Activated CD4-positive, alpha-beta memory T cell treated with anti-CD3 and anti-CD28 coated beads for 36 hours (primary cell): ENCODE data around the gene ARL11. TPM values are rescaled to one million over a fixed set of nuclear protein-coding genes. Genes with fewer than 3 reads are reported as not detected.

Experiments used
- CTCF ChIA-PET: fragments of 350-600 bp; sonication (Branson Sonifier 250); formaldehyde crosslinking; loops from one replicate; lab custom pipeline; 2021; ENCODE audit warnings: antibody characterized with exemption, inconsistent platforms; lab: Charles Lee
- POLR2A ChIA-PET: fragments of 350-600 bp; sonication (Branson Sonifier 250); formaldehyde crosslinking; loops from one replicate; lab custom pipeline; 2021; ENCODE audit warnings: antibody characterized with exemption; lab: Charles Lee
- DNase-seq: peaks from one replicate; pipeline ENCODE4 v3.0.0-alpha.2; 2020
- H3K27ac Mint-ChIP-seq: one replicate; pipeline ENCODE4 v1.8.0; 2021; ENCODE audit warnings: mixed read lengths
- H3K27me3 Mint-ChIP-seq: one replicate; pipeline ENCODE4 v1.8.0; 2021; ENCODE audit warnings: mixed read lengths
- H3K36me3 Mint-ChIP-seq: one replicate; pipeline ENCODE4 v1.8.0; 2021; ENCODE audit warnings: mixed read lengths
- H3K4me1 Mint-ChIP-seq: one replicate; pipeline ENCODE4 v1.8.0; 2021; ENCODE audit warnings: low read depth, mixed read lengths
- H3K4me3 Mint-ChIP-seq: one replicate; pipeline ENCODE4 v1.8.0; 2021; ENCODE audit warnings: mild to moderate bottlenecking, mixed read lengths
- H3K9me3 Mint-ChIP-seq: one replicate; pipeline ENCODE4 v1.8.0; 2021; ENCODE audit warnings: mixed read lengths
- intact Hi-C: fragments of 100-400 bp; cut with micrococcal nuclease; formaldehyde crosslinking; loops from one replicate; pipeline ENCODE4 v1.15.1; 2023
- total RNA-seq, 2 experiments: library from RNA; stranded (reverse); gene quantifications; one replicate each; pipeline ENCODE4 v1.2.3, GENCODE V29; 2021

Gene ARL11
- total RNA-seq, 2 experiments from 2014 or later: 0.33 to 0.34 TPM

GRCh38 chr13:49681842-49682435, 53.6 kb downstream of the ARL11 start:
- ChIA-PET CTCF (interaction anchor here (0.8 kb wide), 1 partner anchor 254 kb away, joined by 3 read pairs; the partner anchor contains the start of gene SPRYD7), POLR2A (no interaction called here)
- H3K36me3 Mint-ChIP-seq: peaks cover 12% of the 10 kb centered on the region
- intact Hi-C loops: loop anchor here (5.0 kb wide), 1 partner anchor 165 kb away; no protein-coding TSS in a partner anchor
- peaks cover 26% of the 10 kb centered on the region for H3K4me1 Mint-ChIP-seq
- no peaks in the 10 kb centered on the region for H3K27me3 Mint-ChIP-seq
- H3K27ac Mint-ChIP-seq: no peak overlapping the region
- no peaks in the 10 kb centered on the region for H3K9me3 Mint-ChIP-seq
- DNase-seq: no peak
- no peak overlapping the region for H3K4me3 Mint-ChIP-seq

Other genes starting within 250 kb of the ARL11 start
- gene CAB39L, start 184.4 kb upstream of the ARL11 start, total RNA-seq: 1 to 10 TPM; 5.6 to 6.3 TPM
- 10 to 100 TPM; 13.9 to 15.9 TPM for gene SETDB2, start 184.2 kb upstream of the ARL11 start, total RNA-seq
- 10 to 100 TPM; 89.2 to 99.4 TPM for gene PHF11, start 132.6 kb upstream of the ARL11 start, total RNA-seq
- 10 to 100 TPM; 18.7 to 19.3 TPM for gene RCBTB1, start 42.9 kb upstream of the ARL11 start, total RNA-seq
- gene EBPL, start 63.0 kb downstream of the ARL11 start, total RNA-seq: 10 to 100 TPM; 36.1 to 36.2 TPM
- 10 to 100 TPM; 42.0 to 44.0 TPM for gene KPNA3, start 164.2 kb downstream of the ARL11 start, total RNA-seq